Tibial nerve (tissue), 4 donors: ENCODE measurements around the gene FBXO42.

Experiments used
- CTCF ChIP-seq, 5 experiments: fragments of 200-600 bp in 3 of 5; fragments of 450-650 bp in 2 of 5; sonication (generic) in 3 of 5; IDR thresholded peaks; one replicate each; pipeline ENCODE4 v1.5.1; 2016 to 2019; ENCODE audit warnings: antibody characterized with exemption in 5 of 5, mild to moderate bottlenecking in 3 of 5, moderate library complexity in 2 of 5
- EP300 ChIP-seq, 2 donors: sonication (generic); formaldehyde crosslinking; IDR thresholded peaks; one replicate each; pipeline ENCODE4 v1.6.1; 2017; ENCODE audit warnings: antibody characterized with exemption in 2 of 2, mild to moderate bottlenecking in 1 of 2
- POLR2A ChIP-seq, 2 donors: fragments of 450-650 bp; IDR thresholded peaks; one replicate each; pipeline ENCODE4 v1.6.1; 2017; ENCODE audit warnings: antibody characterized with exemption in 2 of 2, mild to moderate bottlenecking in 2 of 2, moderate library complexity in 2 of 2

- TF ChIP-seq POLR2A (IDR thresholded peaks at IDR 0.05) = no peak
- TF ChIP-seq CTCF (IDR thresholded peaks at IDR 0.05) = no peak
- TF ChIP-seq EP300 (IDR thresholded peaks at IDR 0.05) = no peak
Measured at GRCh38 chr1:16349847-16350406, 2.4 kb downstream of the FBXO42 start.
